CD4-positive, alpha-beta T cell treated with Interleukin-17A for 1 hour (primary cell): Measurements from ENCODE around the gene PGAP3.

Experiments used
- DNase-seq: peaks from one replicate; pipeline ENCODE4 v3.0.0-alpha.2; 2020

Gene PGAP3

GRCh38 chr17:39659279-39660010 is 28.4 kb downstream of the PGAP3 start:
- DNase-seq, result no peak

- DNase-seq, result no peak
Measured at GRCh38 chr17:39658760-39659159, 29.1 kb downstream of the PGAP3 start.

GRCh38 chr17:39658346-39658745 is 29.5 kb downstream of the PGAP3 start:
- no peak for DNase-seq

- no peak for DNase-seq
Measured at GRCh38 chr17:39655105-39655504, 32.8 kb downstream of the PGAP3 start.

GRCh38 chr17:39653662-39654331 is 34.1 kb downstream of the PGAP3 start:
- peak; percentile 82 for DNase-seq

- no peak for DNase-seq
Measured at GRCh38 chr17:39653316-39653661, 34.6 kb downstream of the PGAP3 start.

GRCh38 chr17:39652587-39653315 is 35.1 kb downstream of the PGAP3 start:
- DNase-seq, result no peak

- DNase-seq, result no peak
Measured at GRCh38 chr17:39651923-39652586, 35.8 kb downstream of the PGAP3 start.

GRCh38 chr17:39650121-39650579 is 37.7 kb downstream of the PGAP3 start:
- no peak for DNase-seq

- DNase-seq, result no peak
Measured at GRCh38 chr17:39648616-39649366, 39.1 kb downstream of the PGAP3 start.

GRCh38 chr17:39647256-39647655 is 40.6 kb downstream of the PGAP3 start:
- no peak for DNase-seq

- DNase-seq, result no peak
Measured at GRCh38 chr17:39643271-39643670, 44.6 kb downstream of the PGAP3 start.

- no peak for DNase-seq
Measured at GRCh38 chr17:39642291-39643074, 45.4 kb downstream of the PGAP3 start.

- DNase-seq, result no peak
Measured at GRCh38 chr17:39641883-39642282, 46.0 kb downstream of the PGAP3 start.

- no peak for DNase-seq
Measured at GRCh38 chr17:39641097-39641496, 46.8 kb downstream of the PGAP3 start.

- DNase-seq, result no peak
Measured at GRCh38 chr17:39640591-39641031, 47.2 kb downstream of the PGAP3 start.

- DNase-seq, result no peak
Measured at GRCh38 chr17:39639566-39640458, 48.0 kb downstream of the PGAP3 start.

GRCh38 chr17:39639043-39639442 is 48.8 kb downstream of the PGAP3 start:
- DNase-seq, result no peak

- no peak for DNase-seq
Measured at GRCh38 chr17:39638317-39638716, 49.5 kb downstream of the PGAP3 start.

GRCh38 chr17:39636927-39637736 is 50.7 kb downstream of the PGAP3 start, which contains the start of gene STARD3:
Gene STARD3 (plus strand): TSS chr17:39637144. CDS start chr17:39653532, 16,388 bp downstream.
- DNase-seq, result peak; percentile 91
